Mesothelial cell of epicardium (in vitro differentiated cells): ENCODE results near the gene MLLT10. TPM values are rescaled to one million over a fixed set of nuclear protein-coding genes. Genes with fewer than 3 reads are reported as not detected.

ENCODE experiments used
- DNase-seq, 2 experiments: peaks; one replicate each; pipeline ENCODE4 v3.0.0; 2021; ENCODE audit warnings: low spot score in 2 of 2; ENCODE audit not compliant: unreplicated experiment in 2 of 2
- H3K27ac Mint-ChIP-seq: 2 replicates; pipeline ENCODE4 v1.8.0; 2021; ENCODE audit warnings: mixed read lengths
- H3K27me3 Mint-ChIP-seq: 2 replicates; pipeline ENCODE4 v1.8.0; 2021; ENCODE audit warnings: low read depth, mixed read lengths
- H3K36me3 Mint-ChIP-seq: 2 replicates; pipeline ENCODE4 v1.8.0; 2021; ENCODE audit warnings: mixed read lengths
- H3K4me1 Mint-ChIP-seq: 2 replicates; pipeline ENCODE4 v1.8.0; 2021; ENCODE audit warnings: mixed read lengths
- H3K4me3 Mint-ChIP-seq: 2 replicates; pipeline ENCODE4 v1.8.0; 2021; ENCODE audit warnings: mild to moderate bottlenecking, moderate library complexity, mixed read lengths
- H3K9me3 Mint-ChIP-seq: 2 replicates; pipeline ENCODE4 v1.8.0; 2021; ENCODE audit warnings: mixed read lengths
- total RNA-seq: library from RNA; stranded (reverse); gene quantifications from 3 replicates; pipeline ENCODE4 v1.2.1, GENCODE V29; 2021
- TF ChIP-seq, protein P1 (sequence below): fragments of 200-600 bp; sonication (generic); IDR thresholded peaks from one replicate; pipeline ENCODE4 v1.5.0; 2021; ENCODE audit warnings: antibody characterized with exemption; ENCODE audit not compliant: unreplicated experiment

Gene MLLT10
- total RNA-seq, 1 donor from 2014 or later, result 62.5 TPM

GRCh38 chr10:21675157-21675796, 141.2 kb downstream of the MLLT10 start:
- Mint-ChIP-seq H3K27ac (no peak overlapping the region), H3K4me3 (no peak overlapping the region), H3K27me3 (no peaks in the 10 kb centered on the region), H3K36me3 (peaks cover 5% of the 10 kb centered on the region), H3K9me3 (no peaks in the 10 kb centered on the region), H3K4me1 (peaks cover 8% of the 10 kb centered on the region)
- DNase-seq, result no peak
- TF ChIP-seq, protein P1, sequence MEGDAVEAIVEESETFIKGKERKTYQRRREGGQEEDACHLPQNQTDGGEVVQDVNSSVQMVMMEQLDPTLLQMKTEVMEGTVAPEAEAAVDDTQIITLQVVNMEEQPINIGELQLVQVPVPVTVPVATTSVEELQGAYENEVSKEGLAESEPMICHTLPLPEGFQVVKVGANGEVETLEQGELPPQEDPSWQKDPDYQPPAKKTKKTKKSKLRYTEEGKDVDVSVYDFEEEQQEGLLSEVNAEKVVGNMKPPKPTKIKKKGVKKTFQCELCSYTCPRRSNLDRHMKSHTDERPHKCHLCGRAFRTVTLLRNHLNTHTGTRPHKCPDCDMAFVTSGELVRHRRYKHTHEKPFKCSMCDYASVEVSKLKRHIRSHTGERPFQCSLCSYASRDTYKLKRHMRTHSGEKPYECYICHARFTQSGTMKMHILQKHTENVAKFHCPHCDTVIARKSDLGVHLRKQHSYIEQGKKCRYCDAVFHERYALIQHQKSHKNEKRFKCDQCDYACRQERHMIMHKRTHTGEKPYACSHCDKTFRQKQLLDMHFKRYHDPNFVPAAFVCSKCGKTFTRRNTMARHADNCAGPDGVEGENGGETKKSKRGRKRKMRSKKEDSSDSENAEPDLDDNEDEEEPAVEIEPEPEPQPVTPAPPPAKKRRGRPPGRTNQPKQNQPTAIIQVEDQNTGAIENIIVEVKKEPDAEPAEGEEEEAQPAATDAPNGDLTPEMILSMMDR, result peak; percentile 70

DNA sequence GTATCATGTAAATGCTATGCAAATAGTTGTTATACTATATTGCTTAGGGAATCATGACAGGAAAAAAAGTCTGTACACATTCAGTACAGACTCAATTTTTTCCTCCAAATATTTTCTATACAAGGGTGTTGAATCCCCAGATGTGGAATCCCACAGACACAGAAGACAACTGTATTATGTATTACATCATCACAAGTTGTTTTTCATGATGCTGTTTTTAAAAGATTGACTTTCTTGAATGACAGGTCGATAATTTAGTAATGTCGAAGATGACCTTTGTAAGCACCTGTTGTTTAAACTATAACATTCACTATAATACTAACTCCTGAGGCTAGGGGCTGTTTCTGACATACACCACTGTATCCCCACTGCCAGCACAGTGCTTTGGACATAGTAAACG, 143.5 kb downstream of the MLLT10 start:
- TF ChIP-seq, protein P1, result no peak
- DNase-seq, result no peak
- H3K4me3 Mint-ChIP-seq, result no peak overlapping the region
- no peak overlapping the region for H3K27ac Mint-ChIP-seq
- peaks cover 10% of the 10 kb centered on the region for H3K36me3 Mint-ChIP-seq
- no peaks in the 10 kb centered on the region for H3K9me3 Mint-ChIP-seq
- no peaks in the 10 kb centered on the region for H3K27me3 Mint-ChIP-seq
- peaks cover 11% of the 10 kb centered on the region for H3K4me1 Mint-ChIP-seq

GRCh38 chr10:21681156-21681555, 147.1 kb downstream of the MLLT10 start:
- no peak overlapping the region for H3K4me3 Mint-ChIP-seq
- no peak for DNase-seq
- H3K4me1 Mint-ChIP-seq, result peaks cover 5% of the 10 kb centered on the region
- H3K36me3 Mint-ChIP-seq, result peaks cover 18% of the 10 kb centered on the region
- H3K9me3 Mint-ChIP-seq, result peaks cover 5% of the 10 kb centered on the region
- H3K27me3 Mint-ChIP-seq, result no peaks in the 10 kb centered on the region
- peak overlapping the region; percentile 77 for H3K27ac Mint-ChIP-seq
- TF ChIP-seq, protein P1, result no peak

DNA sequence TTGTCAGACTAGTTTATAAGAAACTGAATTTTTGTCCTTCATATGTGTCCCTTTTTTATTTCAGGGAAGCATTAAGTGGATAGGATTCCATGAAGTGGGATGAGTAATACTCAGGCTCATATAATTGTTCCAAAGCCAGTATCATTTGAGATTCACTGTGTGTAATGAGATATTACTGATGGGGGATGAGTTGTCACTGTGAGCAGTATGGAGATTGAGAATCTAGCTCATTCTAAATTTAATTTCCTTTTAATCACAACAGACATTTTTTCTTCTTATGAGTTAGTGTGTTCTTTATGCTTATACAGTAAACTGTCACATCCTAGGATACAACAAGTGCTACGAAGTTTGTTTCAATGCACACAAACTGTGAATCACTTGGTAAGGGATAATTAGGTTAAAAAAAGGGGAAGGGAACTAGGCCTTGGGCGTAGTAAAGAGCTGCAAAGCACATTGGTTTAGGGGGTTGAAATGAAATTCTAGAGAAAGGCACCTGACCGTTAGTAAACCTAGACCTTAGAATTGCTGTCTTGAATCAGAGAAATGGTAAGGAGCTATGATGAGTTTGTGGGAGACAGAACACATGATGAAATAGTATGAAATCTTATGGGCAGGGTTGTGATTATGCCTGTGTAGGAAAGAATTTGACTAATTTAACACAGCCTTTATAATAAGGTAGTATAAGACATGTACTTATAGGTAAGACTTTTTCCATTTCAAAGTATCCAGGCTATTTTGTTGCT, 153.4 kb downstream of the MLLT10 start:
- H3K27ac Mint-ChIP-seq, result no peak overlapping the region
- no peak overlapping the region for H3K4me3 Mint-ChIP-seq
- TF ChIP-seq, protein P1, result no peak
- H3K27me3 Mint-ChIP-seq, result no peaks in the 10 kb centered on the region
- no peak for DNase-seq
- peaks cover 23% of the 10 kb centered on the region for H3K4me1 Mint-ChIP-seq
- H3K36me3 Mint-ChIP-seq, result peaks cover 11% of the 10 kb centered on the region
- H3K9me3 Mint-ChIP-seq, result peaks cover 5% of the 10 kb centered on the region

DNA sequence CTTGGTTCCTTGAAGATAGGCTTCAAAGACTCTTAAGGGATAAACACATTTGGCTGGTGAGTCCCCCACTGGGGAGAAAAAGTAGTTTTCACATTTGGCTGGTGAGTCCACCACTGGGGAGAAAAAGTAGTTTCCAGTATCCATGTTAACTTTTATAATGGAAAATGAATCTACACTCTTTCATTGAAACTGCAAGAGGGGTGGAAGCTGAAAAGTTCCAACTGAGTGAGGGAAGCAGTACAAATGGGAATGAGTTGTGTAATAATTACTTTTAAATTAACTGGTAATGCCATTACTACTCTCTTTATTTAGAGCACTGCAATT, 153.9 kb downstream of the MLLT10 start:
- Mint-ChIP-seq H3K27me3 (no peaks in the 10 kb centered on the region), H3K9me3 (peaks cover 5% of the 10 kb centered on the region), H3K36me3 (peaks cover 13% of the 10 kb centered on the region), H3K4me3 (no peak overlapping the region), H3K4me1 (peaks cover 23% of the 10 kb centered on the region), H3K27ac (no peak overlapping the region)
- TF ChIP-seq, protein P1, result no peak
- no peak for DNase-seq
